Cardiac muscle cell (in vitro differentiated cells and primary cell): ENCODE results near the gene TOM1. TPM values are rescaled to one million over a fixed set of nuclear protein-coding genes. Genes with fewer than 3 reads are reported as not detected.

ENCODE experiments used
- DNase-seq, 2 donors: peaks; one replicate each; pipeline versions ENCODE4 v3.0.0 to v3.0.0-alpha.2; 2010 to 2017; ENCODE audit warnings: low read depth in 1 of 2, low spot score in 1 of 2
- H3K27ac ChIP-seq: fragments of 200-600 bp; sonication (generic); 2 replicates; pipeline ENCODE4 v1.5.1; 2016
- H3K27me3 ChIP-seq: fragments of 200-600 bp; sonication (generic); 2 replicates; pipeline ENCODE4 v1.6.0; 2016; ENCODE audit warnings: control low read depth
- H3K36me3 ChIP-seq: fragments of 200-600 bp; sonication (generic); 2 replicates; pipeline ENCODE4 v1.5.1; 2016; ENCODE audit warnings: control low read depth
- H3K4me1 ChIP-seq: fragments of 200-600 bp; sonication (generic); 2 replicates; pipeline ENCODE4 v1.8.1; 2017; ENCODE audit warnings: low read depth, mild to moderate bottlenecking, mixed run types
- H3K4me3 ChIP-seq: fragments of 200-600 bp; sonication (generic); 2 replicates; pipeline ENCODE4 v1.5.1; 2016; ENCODE audit warnings: mild to moderate bottlenecking
- H3K9me3 ChIP-seq: fragments of 200-600 bp; sonication (generic); 2 replicates; pipeline ENCODE4 v1.5.1; 2017; ENCODE audit warnings: low read depth, mild to moderate bottlenecking, control low read depth
- polyA plus RNA-seq: library from polyadenylated mRNA; unstranded; fragments of >200 nt; fragmentation: Nextera tagmentation; extraction: Ambion mirVana; gene quantifications from 2 replicates; pipeline ENCODE4 v1.2.1, GENCODE V29; 2016
- total RNA-seq: library from RNA; depleted of rRNA; stranded (reverse); fragments of >200 nt; gene quantifications from 2 replicates; pipeline ENCODE4 v1.2.3, GENCODE V29; 2016
- TF ChIP-seq, protein P1 (sequence below): IDR thresholded peaks from 2 replicates; pipeline ENCODE4 v1.5.1; 2012; ENCODE audit warnings: low read depth, mild to moderate bottlenecking, low read length

Gene TOM1
- total RNA-seq = 66.3 and 107 TPM in 2 replicates
- 76.2 and 84.9 TPM in 2 replicates for polyA plus RNA-seq

DNA sequence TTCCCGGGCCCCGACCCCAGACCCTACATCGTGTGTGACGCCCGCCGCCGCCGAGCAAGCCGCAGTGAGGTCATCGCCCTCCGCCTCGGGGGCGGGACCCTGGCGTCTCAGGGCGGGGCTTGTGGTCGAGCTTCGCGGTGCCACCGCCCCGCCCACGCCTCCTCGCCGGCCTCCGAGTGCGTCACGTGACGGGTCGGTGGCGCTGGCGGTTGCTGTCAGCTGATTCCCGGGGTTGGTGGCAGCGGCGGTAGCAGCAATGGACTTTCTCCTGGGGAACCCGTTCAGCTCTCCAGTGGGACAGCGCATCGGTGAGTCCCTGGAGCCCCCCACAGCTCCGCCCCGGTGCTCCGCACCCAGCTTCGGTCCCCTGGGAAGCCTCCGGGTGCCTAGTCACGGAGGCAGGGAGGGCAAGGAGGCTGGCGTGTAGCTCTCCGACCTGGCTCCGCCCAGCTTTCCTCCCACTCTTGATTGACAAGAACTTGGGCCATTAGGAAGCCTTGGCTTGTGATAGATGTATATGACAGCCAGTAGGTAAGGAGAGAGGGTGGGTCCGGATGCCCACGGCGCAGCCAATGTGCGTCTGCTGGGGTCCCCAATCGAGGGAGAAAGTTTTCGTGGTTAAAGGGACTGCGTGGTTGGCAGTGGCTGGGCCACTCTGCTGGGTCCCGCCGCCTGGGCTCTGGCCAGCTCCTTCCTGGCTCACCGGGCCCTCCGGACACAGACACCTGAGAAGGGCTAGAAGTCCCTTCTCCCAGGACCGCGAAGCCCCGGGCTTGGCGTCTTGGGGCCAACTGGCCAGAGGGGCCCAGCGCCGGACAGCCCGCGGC is at the start of gene TOM1:
Gene TOM1, plus strand, starts transcription at position 222 of the 827 bp plus-strand sequence. Its CDS starts 35 bp downstream, at position 257.
- Histone ChIP-seq H3K4me1 (peaks cover 12% of the 10 kb centered on the region), H3K27ac (peak within 1 kb of the TSS; percentile 92), H3K36me3 (peaks cover 3% of the 10 kb centered on the region), H3K4me3 (peak within 1 kb of the TSS; percentile 64), H3K27me3 (no peaks in the 10 kb centered on the region), H3K9me3 (no peaks in the 10 kb centered on the region)
- peak; percentile 98 to 99 for DNase-seq
- TF ChIP-seq, protein P1, sequence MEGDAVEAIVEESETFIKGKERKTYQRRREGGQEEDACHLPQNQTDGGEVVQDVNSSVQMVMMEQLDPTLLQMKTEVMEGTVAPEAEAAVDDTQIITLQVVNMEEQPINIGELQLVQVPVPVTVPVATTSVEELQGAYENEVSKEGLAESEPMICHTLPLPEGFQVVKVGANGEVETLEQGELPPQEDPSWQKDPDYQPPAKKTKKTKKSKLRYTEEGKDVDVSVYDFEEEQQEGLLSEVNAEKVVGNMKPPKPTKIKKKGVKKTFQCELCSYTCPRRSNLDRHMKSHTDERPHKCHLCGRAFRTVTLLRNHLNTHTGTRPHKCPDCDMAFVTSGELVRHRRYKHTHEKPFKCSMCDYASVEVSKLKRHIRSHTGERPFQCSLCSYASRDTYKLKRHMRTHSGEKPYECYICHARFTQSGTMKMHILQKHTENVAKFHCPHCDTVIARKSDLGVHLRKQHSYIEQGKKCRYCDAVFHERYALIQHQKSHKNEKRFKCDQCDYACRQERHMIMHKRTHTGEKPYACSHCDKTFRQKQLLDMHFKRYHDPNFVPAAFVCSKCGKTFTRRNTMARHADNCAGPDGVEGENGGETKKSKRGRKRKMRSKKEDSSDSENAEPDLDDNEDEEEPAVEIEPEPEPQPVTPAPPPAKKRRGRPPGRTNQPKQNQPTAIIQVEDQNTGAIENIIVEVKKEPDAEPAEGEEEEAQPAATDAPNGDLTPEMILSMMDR = no peak

GRCh38 chr22:35250156-35250555 is 49.5 kb upstream of the TOM1 start:
- Histone ChIP-seq H3K27me3 (no peaks in the 10 kb centered on the region), H3K9me3 (no peaks in the 10 kb centered on the region), H3K36me3 (no peaks in the 10 kb centered on the region), H3K4me3 (no peak overlapping the region), H3K4me1 (no peaks in the 10 kb centered on the region), H3K27ac (no peak overlapping the region)
- no peak for DNase-seq
- TF ChIP-seq, protein P1 = no peak

- Histone ChIP-seq H3K27me3 (no peaks in the 10 kb centered on the region), H3K36me3 (no peaks in the 10 kb centered on the region), H3K27ac (no peak overlapping the region), H3K4me3 (no peak overlapping the region), H3K9me3 (no peaks in the 10 kb centered on the region), H3K4me1 (peaks cover 7% of the 10 kb centered on the region)
- TF ChIP-seq, protein P1 = no peak
- DNase-seq = no peak
Measured at GRCh38 chr22:35253946-35254345, 45.7 kb upstream of the TOM1 start.

DNA sequence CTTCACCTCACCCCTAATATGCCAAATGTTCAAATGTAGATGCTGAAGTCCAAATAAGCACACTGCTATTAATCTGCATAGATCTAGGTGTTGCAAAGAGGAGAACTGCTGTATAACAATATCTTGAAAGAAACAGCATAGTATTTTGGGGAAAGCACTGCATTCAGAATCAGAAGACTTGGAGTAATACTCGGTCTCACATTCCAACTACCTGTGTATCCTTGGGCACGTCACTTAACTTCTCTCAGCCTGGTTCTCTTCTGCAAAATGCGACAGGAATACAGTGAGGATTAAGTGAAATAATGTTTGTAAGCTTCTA is 42.7 kb upstream of the TOM1 start:
- TF ChIP-seq, protein P1 = no peak

GRCh38 chr22:35257321-35258190 is 42.1 kb upstream of the TOM1 start, which contains the start of gene HMGXB4:
Gene HMGXB4 (plus strand): TSS chr22:35257493. CDS start chr22:35262391, 4,898 bp downstream.
- H3K27ac ChIP-seq = peak within 1 kb of the TSS; percentile 99
- DNase-seq = peak; percentile 92 to 95
- H3K9me3 ChIP-seq = no peaks in the 10 kb centered on the region
- H3K27me3 ChIP-seq = no peaks in the 10 kb centered on the region
- TF ChIP-seq, protein P1 = no peak
- peaks cover 5% of the 10 kb centered on the region for H3K36me3 ChIP-seq
- peaks cover 9% of the 10 kb centered on the region for H3K4me1 ChIP-seq
- H3K4me3 ChIP-seq = peak within 1 kb of the TSS; percentile 86

More for the DNA sequence above, 42.7 kb upstream of the TOM1 start:
- Histone ChIP-seq H3K4me3 (peak overlapping the region; percentile 86), H3K27me3 (no peaks in the 10 kb centered on the region), H3K9me3 (no peaks in the 10 kb centered on the region), H3K27ac (peak overlapping the region; percentile 99), H3K36me3 (no peaks in the 10 kb centered on the region), H3K4me1 (peaks cover 9% of the 10 kb centered on the region)
- DNase-seq = no peak
